ENCODE data around the gene NCEH1.

GRCh38 chr3:172622156-172622555 lies 88.7 kb downstream of the NCEH1 start:
- TF ChIP-seq CTCF (IDR thresholded peaks at IDR 0.05; ENCODE audit: borderline replicate concordance, extremely low read depth, low read length, poor library complexity, severe bottlenecking) (no peak), EZH2 (IDR thresholded peaks at IDR 0.05; ENCODE audit: borderline replicate concordance, low read depth, low read length, severe bottlenecking) (no peak)

Measured in DND-41 (cell line).